ENCODE data around the gene AP1G2.

The AP1G2 gene

GRCh38 chr14:23548351-23549318, 19.0 kb downstream of the AP1G2 start:
- no peak for TF ChIP-seq CTCF (conservative IDR thresholded peaks at IDR 0.05; ENCODE audit: control insufficient read depth, insufficient read depth, low read depth, low read length)
- H3K4me3 ChIP-seq (ENCODE audit: control insufficient read depth, low read depth, low read length) = no peak overlapping the region
- peak; percentile 40 for DNase-seq (ENCODE audit: low read depth)

GRCh38 chr14:23547924-23548323, 19.7 kb downstream of the AP1G2 start:
- TF ChIP-seq CTCF (conservative IDR thresholded peaks at IDR 0.05; ENCODE audit: control insufficient read depth, insufficient read depth, low read depth, low read length) = no peak

GRCh38 chr14:23546450-23547035, 21.0 kb downstream of the AP1G2 start:
- H3K4me3 ChIP-seq (ENCODE audit: control insufficient read depth, low read depth, low read length) = no peak overlapping the region
- DNase-seq (ENCODE audit: low read depth) = no peak
- TF ChIP-seq CTCF (conservative IDR thresholded peaks at IDR 0.05; ENCODE audit: control insufficient read depth, insufficient read depth, low read depth, low read length) = no peak

More at GRCh38 chr14:23547924-23548323, 19.7 kb downstream of the AP1G2 start:
- H3K4me3 ChIP-seq (ENCODE audit: control insufficient read depth, low read depth, low read length) = no peak overlapping the region
- DNase-seq (ENCODE audit: low read depth) = no peak

GRCh38 chr14:23545740-23546365, 21.7 kb downstream of the AP1G2 start:
- TF ChIP-seq CTCF (conservative IDR thresholded peaks at IDR 0.05; ENCODE audit: control insufficient read depth, insufficient read depth, low read depth, low read length) = no peak

GRCh38 chr14:23544511-23545447, 22.8 kb downstream of the AP1G2 start:
- DNase-seq (ENCODE audit: low read depth) = no peak
- H3K4me3 ChIP-seq (ENCODE audit: control insufficient read depth, low read depth, low read length) = no peak overlapping the region
- TF ChIP-seq CTCF (conservative IDR thresholded peaks at IDR 0.05; ENCODE audit: control insufficient read depth, insufficient read depth, low read depth, low read length) = no peak

More at GRCh38 chr14:23545740-23546365, 21.7 kb downstream of the AP1G2 start:
- no peak for DNase-seq (ENCODE audit: low read depth)
- no peak overlapping the region for H3K4me3 ChIP-seq (ENCODE audit: control insufficient read depth, low read depth, low read length)

GRCh38 chr14:23543403-23543802, 24.2 kb downstream of the AP1G2 start:
- H3K4me3 ChIP-seq (ENCODE audit: control insufficient read depth, low read depth, low read length) = no peak overlapping the region
- TF ChIP-seq CTCF (conservative IDR thresholded peaks at IDR 0.05; ENCODE audit: control insufficient read depth, insufficient read depth, low read depth, low read length) = no peak
- no peak for DNase-seq (ENCODE audit: low read depth)

All from fibroblast of mammary gland (primary cell).